GM12878 (cell line): ENCODE measurements around the gene CHST2.

ENCODE experiments used
- ATF3 ChIP-seq: IDR thresholded peaks from 2 replicates; pipeline ENCODE4 v1.6.1; 2011; ENCODE audit warnings: low read depth, mild to moderate bottlenecking, low read length, moderate library complexity, borderline replicate concordance; ENCODE audit errors: extremely low read depth
- CHD1 ChIP-seq: IDR thresholded peaks from 2 replicates; pipeline ENCODE4 v1.6.1; 2012; ENCODE audit warnings: low read depth, low read length, improper control_type of control experiment
- CHD4 ChIP-seq: fragments of 200-600 bp; sonication (generic); IDR thresholded peaks from 2 replicates; pipeline ENCODE4 v1.6.1; 2016; ENCODE audit warnings: mild to moderate bottlenecking
- ELK1 ChIP-seq: IDR thresholded peaks from 2 replicates; pipeline ENCODE4 v1.6.1; 2012; ENCODE audit warnings: low read depth, low read length, improper control_type of control experiment
- EZH2 ChIP-seq: IDR thresholded peaks from 2 replicates; pipeline ENCODE4 v1.6.1; 2012; ENCODE audit warnings: low read depth, mild to moderate bottlenecking, control low read depth, inconsistent platforms, low read length, borderline replicate concordance; ENCODE audit not compliant: control insufficient read depth
- JUND ChIP-seq: IDR thresholded peaks from 2 replicates; pipeline ENCODE4 v1.6.1; 2012; ENCODE audit warnings: low read depth, mild to moderate bottlenecking, low read length, improper control_type of control experiment, moderate library complexity
- POLR2AphosphoS5 ChIP-seq: IDR thresholded peaks from 2 replicates; pipeline ENCODE4 v1.6.1; 2011; ENCODE audit warnings: mild to moderate bottlenecking, low read length, inconsistent platforms
- RFX5 ChIP-seq: IDR thresholded peaks from 2 replicates; pipeline ENCODE4 v1.6.1; 2011; ENCODE audit warnings: low read depth, low read length, improper control_type of control experiment
- SP1 ChIP-seq: IDR thresholded peaks from one replicate; pipeline ENCODE4 v1.6.1; 2011; ENCODE audit warnings: low read depth, low read length
- WRNIP1 ChIP-seq: IDR thresholded peaks from 2 replicates; pipeline ENCODE4 v1.6.1; 2011; ENCODE audit warnings: low read depth, low read length, improper control_type of control experiment, borderline replicate concordance

GRCh38 chr3:143138953-143139352 is 19.4 kb downstream of the CHST2 start:
- TF ChIP-seq EZH2, result no peak
- TF ChIP-seq JUND, result no peak
- no peak for TF ChIP-seq CHD4
- TF ChIP-seq POLR2AphosphoS5, result no peak
- no peak for TF ChIP-seq ATF3
- TF ChIP-seq CHD1, result no peak
- no peak for TF ChIP-seq SP1
- no peak for TF ChIP-seq WRNIP1
- TF ChIP-seq ELK1, result no peak
- TF ChIP-seq RFX5, result no peak
